GM19324 (cell line): ENCODE measurements around the gene DLG2.

ENCODE experiments used
- ATAC-seq: cut with Tn5 transposase; IDR thresholded peaks from one replicate; pipeline ENCODE4 v1.9.1; 2021; ENCODE audit warnings: mild to moderate bottlenecking, moderate library complexity; ENCODE audit not compliant: unreplicated experiment, low FRiP score

The DLG2 gene

DNA sequence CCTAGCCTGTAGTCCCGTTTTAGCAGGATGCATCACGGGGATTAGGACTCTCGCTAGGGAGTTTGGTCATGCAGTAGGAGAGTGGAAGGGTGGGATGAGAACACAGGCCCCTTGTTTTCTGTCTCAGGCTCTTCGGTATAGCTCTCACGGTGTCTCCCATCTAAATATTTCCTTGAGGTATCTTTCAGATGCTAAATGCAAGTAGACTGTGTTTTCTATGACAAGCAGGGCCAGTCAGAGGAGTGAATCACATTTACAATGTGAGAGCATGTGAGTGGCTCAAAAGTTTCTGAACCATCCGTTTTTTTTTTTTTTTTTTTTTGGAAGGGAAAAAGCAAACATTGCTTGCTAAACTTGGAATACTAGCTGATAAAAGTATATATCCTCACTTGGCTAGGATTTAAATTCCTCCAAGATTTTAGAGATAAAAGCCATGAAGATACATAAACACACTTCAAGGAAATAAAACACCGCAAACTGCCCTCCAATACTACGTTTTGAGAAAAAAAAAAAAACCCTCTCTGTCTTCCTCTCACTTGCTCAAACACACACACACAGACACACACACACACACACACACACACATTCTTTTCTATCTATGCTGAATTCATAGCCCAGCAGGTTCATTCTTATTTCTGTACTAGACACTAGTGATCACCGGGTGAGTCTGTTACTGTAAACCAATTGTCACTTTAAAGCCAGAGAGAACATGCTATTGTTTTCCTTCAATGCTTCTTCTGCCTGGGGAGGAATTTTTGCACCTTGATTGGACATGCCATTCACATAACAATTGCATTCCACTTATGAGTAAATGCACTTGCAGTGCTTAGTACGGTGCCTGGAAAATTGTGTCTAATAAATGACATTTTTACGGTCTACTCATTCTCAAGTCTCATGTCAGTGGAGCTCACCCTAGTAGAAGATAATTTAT, 2116.3 kb downstream of the DLG2 start:
- no peak for ATAC-seq

GRCh38 chr11:83508804-83509203, 2118.3 kb downstream of the DLG2 start:
- ATAC-seq = no peak

DNA sequence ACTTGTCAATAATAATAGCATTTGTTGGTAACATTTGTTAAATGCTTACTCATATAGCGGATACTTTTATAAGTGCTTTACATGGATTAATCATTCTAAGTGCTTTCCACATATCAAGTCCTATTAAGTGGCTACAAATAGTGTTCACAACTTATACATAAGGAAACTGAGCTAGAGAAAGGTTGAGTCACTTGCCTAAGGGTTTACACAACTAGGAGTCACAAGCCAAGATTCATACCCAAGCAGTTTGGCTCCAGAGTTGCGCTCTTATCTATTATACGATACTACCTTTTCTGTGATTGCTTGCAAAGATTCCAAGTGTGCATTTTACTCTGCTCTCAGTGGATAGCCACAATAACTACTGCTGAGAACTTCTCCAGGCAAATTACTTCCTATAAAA, 2125.1 kb downstream of the DLG2 start:
- no peak for ATAC-seq

DNA sequence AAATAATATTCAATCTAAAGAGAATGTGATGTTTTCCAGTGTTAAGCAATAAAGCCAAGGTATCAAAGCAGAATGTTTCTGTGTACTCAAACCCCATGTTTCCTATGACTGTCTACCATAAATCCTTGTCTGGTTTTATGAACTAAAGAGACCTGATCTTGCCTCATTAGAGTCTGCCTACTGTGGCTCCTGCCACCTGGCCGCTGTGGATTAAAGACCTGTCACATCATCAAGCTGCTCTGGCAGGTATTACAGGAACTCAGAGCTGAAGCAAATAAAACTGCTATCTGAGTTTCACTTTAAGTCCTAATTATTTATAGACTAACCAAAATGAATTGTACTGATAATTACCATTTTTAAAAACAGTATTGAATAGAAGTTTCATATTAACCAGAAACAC, 2133.2 kb downstream of the DLG2 start:
- no peak for ATAC-seq

DNA sequence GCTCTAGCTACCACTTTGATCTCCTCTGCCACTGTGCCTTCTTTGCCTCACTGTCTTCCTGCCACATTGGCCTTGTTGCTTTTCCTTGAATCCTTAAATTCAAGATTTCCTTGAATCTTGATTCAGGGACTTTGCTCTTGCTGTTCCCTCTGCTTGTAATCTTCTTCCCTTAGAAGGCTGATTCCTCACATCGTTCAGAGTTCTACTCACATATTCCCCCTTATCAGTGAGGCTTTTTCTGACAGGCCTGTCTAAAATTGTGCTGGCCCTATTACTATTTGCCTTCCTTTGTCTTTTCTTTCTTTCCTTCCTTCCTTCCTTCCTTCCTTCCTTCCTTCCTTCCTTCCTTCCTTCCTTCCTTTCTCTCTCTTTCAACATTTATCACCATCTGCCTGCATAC, 2134.1 kb downstream of the DLG2 start:
- no peak for ATAC-seq

DNA sequence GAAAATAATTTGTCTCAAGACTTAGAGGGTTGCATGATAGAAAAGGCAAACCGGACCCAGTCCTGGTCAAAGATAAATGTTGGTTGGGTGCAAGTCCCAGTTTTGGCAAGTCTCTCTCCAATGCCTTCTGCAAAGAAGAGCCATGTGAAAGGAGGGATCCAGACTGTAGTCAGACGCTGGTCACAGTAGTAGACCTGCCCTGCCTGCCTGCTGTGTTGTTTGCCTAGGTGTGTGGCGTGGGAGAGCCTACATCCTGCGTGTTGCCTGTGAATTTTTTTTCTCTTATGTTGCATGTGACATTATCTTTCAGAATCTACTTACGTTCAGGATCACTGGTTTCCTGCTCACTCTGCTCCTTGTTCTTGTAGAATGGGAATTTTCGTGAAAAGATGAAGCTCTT, 2143.3 kb downstream of the DLG2 start:
- no peak for ATAC-seq

DNA sequence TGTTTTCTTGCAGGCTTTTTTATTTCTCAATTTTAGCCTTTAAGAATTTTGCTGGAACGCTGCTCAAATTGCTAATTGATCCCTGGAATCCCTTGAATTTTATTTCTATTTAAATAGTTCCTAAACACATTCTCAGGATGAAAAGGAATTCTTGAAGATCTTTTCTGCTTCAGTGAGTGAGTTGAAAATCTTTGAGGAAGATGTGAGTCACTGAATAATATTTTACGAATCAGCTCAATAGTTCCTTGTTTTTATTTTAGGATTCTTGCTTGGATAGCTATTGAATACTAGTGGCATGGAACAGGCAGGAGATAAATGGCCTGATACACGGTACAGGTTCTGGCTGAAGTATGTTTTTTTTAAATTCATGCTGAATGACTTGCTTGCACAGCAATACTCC, 2146.3 kb downstream of the DLG2 start:
- no peak for ATAC-seq

GRCh38 chr11:83480251-83480650, 2146.9 kb downstream of the DLG2 start:
- ATAC-seq = no peak

DNA sequence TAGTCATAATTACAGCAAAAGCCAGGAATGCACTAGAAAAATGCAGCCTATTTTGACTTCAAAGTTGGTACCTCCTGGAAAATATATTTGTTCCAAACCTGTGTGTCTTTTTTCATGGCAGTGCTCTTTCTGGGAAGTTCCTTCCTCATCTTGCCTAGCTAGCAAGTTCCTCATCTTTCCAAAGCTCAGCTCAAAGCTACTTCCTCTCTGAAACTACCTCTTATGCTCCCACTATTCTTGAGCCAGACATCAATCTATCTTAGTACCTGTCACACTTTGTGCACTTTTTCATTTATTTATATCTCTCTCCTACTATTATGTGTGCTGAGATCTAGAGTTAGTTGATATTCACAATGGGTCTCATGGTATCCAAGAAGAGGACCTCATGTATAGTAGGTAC, 2149.4 kb downstream of the DLG2 start:
- ATAC-seq = no peak

DNA sequence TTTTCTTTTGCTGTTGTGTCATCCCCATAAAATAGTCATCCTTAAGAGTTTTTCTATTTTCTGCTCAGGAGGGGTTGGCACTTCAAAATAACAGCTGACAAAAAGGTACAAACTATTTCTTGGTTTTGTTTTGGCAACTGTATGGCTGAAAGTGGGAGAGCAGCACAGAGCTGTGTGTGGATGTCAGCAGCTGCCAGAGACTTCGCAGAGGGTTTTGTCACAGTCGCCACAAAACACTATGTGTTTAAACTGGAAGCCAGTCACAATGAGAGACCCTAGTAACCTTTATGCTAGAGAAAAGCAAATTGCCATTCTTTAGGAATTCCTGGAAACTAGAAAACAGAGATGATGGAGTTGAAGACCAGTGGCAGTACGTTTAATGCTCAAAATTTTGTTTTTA, 2151.4 kb downstream of the DLG2 start:
- no peak for ATAC-seq

DNA sequence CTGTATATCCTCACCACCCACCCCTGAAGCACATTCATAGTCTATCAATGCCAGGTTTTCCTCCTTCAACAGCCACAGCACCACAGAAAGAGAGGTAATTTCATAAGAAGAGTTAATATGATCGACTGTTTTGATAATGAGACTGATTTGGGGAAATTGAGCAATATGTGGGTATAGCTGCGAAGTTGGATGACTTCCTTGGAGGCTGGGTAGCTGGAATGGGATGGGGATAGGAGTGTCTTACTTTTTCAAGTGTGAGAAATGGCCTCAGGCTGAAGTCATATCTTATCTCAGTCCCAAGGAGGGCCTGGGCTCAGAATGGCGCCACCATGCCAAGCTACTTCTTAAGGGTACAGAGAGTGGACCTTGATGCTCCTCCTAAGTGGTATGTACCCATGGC, 2153.4 kb downstream of the DLG2 start:
- no peak for ATAC-seq

GRCh38 chr11:83472806-83473205, 2154.3 kb downstream of the DLG2 start:
- no peak for ATAC-seq

DNA sequence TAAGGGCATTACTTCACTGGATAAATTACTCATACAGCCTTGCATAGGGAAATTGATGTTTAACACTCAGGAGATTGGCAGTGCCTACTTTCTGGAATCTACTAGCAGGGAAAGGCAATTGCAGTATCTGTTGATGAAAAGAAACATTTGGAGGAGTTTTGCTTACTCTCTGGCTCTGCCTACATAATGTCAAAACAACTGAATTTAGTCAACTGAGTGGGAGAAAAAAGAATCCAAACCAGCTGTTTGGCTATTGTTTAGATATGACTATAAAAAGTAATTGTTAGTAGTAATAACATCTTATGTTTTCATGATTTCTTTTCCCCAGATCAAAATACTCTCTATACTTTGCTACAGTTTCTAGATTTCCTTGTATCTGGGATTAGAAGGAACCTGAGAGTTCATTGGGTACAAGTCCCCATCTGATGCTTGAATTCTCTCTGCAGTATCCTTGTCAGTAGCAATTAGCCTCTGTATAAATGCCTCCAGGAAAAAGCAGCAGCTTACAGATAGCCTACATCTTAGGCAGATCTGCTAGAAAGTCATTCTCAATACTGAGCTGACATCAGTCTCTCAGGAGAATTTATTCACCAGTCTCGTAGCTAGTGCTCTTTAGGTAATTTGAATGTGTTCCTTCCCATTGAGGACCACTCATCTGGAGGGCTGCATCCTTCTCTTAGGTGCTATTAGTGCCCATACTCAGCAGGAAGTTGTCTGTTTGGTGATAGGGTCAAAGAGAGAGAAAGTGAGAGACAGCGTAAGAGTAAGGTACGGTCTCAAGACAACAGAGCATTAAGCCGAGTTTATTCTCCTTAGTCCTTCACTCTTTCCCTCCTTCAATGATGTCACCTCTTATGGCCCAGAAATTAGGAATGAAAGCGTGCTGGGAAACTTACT, 2155.1 kb downstream of the DLG2 start:
- no peak for ATAC-seq

GRCh38 chr11:83467837-83468236, 2159.3 kb downstream of the DLG2 start:
- no peak for ATAC-seq

GRCh38 chr11:83464160-83464944, 2162.8 kb downstream of the DLG2 start:
- ATAC-seq = no peak

GRCh38 chr11:83459798-83460197, 2167.3 kb downstream of the DLG2 start:
- ATAC-seq = no peak

GRCh38 chr11:83456566-83456965, 2170.6 kb downstream of the DLG2 start:
- no peak for ATAC-seq

GRCh38 chr11:83456075-83456474, 2171.1 kb downstream of the DLG2 start:
- ATAC-seq = no peak

DNA sequence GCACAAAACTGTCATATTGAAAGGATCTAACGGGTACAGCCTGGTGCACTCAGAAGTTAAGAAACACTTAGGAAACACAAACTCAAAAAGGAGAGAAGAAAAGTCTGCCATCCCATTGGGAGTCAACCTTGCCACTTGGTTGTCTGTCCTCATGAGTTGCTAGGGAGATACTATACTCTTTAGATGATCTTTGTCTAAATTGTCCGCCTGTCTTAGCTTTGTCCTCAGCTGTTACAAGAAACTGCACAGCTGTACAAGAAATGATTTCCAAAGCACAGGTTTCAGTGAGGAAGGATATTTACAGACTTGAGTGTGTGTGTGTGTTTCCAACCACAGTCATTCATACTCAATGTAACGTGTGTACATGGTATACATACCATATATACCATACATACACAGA, 2171.8 kb downstream of the DLG2 start:
- ATAC-seq = no peak

DNA sequence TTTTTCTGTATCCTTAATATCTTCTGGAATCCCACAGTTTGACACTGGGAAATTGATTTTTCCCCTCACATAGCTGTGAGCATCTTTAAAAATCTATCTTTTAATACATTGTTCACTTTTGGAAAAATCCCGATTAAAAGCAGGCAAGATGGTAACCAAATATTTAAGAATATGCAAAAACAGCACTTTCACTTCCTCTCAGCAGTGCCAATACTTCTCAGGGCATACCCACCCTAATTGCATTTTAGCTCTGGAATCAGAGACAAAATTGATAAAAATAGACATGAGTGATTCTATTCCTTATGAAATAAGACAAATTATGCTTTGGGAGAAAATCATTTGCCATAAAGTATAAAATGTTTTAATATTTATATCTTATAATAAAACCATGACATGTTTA, 2172.5 kb downstream of the DLG2 start:
- no peak for ATAC-seq
